K562 (cell line): ENCODE measurements around the gene PTPRF. TPM values are rescaled to one million over a fixed set of nuclear protein-coding genes. Genes with fewer than 3 reads are reported as not detected.

ENCODE experiments used
- BRD4 ChIP-seq: fragments of 200-600 bp; sonication (generic); IDR thresholded peaks from 2 replicates; pipeline ENCODE4 v1.6.1; 2017; ENCODE audit warnings: inconsistent platforms
- BRD9 ChIP-seq: fragments of 450-650 bp; IDR thresholded peaks from 2 replicates; pipeline ENCODE4 v1.6.1; 2018; ENCODE audit warnings: low read depth; ENCODE audit not compliant: partially characterized antibody
- CAMTA2 ChIP-seq: fragments of 250-450 bp; sonication (Bioruptor Pico); conservative IDR thresholded peaks from 2 replicates; pipeline ENCODE4 v1.5.1; 2022
- CBX3 ChIP-seq, 2 experiments: IDR thresholded peaks; 1 replicate in 1 of 2; 2 replicates in 1 of 2; pipeline ENCODE4 v1.6.1; 2012; ENCODE audit warnings: inconsistent platforms in 2 of 2, low read length in 2 of 2, borderline replicate concordance in 1 of 2, control low read depth in 1 of 2
- CTBP1 ChIP-seq: fragments of 450-650 bp; IDR thresholded peaks from 2 replicates; pipeline ENCODE4 v1.6.1; 2016; ENCODE audit warnings: borderline replicate concordance
- GTF2E2 ChIP-seq: fragments of 200-800 bp; sonication (Bioruptor generic); IDR thresholded peaks from 2 replicates; pipeline ENCODE4 v1.6.1; 2016; ENCODE audit warnings: missing genetic modification characterization, missing compliant biosample characterization
- HDAC2 ChIP-seq: fragments of 450-650 bp; IDR thresholded peaks from 2 replicates; pipeline ENCODE4 v1.6.1; 2016; ENCODE audit warnings: mild to moderate bottlenecking
- KAT7 ChIP-seq: sonication (generic); formaldehyde crosslinking; IDR thresholded peaks from 2 replicates; pipeline ENCODE4 v1.8.0; 2022; ENCODE audit warnings: missing genetic modification reagents, mild to moderate bottlenecking, borderline replicate concordance
- MTA1 ChIP-seq: fragments of 450-650 bp; IDR thresholded peaks from 2 replicates; pipeline ENCODE4 v1.6.1; 2017; ENCODE audit warnings: borderline replicate concordance
- NFE2L1 ChIP-seq: fragments of 450-650 bp; IDR thresholded peaks from 2 replicates; pipeline ENCODE4 v1.6.1; 2016; ENCODE audit warnings: missing genetic modification characterization, low read depth, mild to moderate bottlenecking, missing compliant biosample characterization, moderate library complexity, borderline replicate concordance
- NONO ChIP-seq, 2 experiments: fragments of 200-400 bp in 1 of 2; fragments of 450-650 bp in 1 of 2; formaldehyde crosslinking in 1 of 2; IDR thresholded peaks; 2 replicates each; pipeline ENCODE4 v1.6.1; 2017; ENCODE audit warnings: low read depth in 2 of 2, mild to moderate bottlenecking in 2 of 2, moderate library complexity in 2 of 2, low read length in 1 of 2
- POLR2AphosphoS2 ChIP-seq: IDR thresholded peaks from 2 replicates; pipeline ENCODE4 v1.6.1; 2012; ENCODE audit warnings: low read length, improper control_type of control experiment
- PRPF4 ChIP-seq: fragments of 200-400 bp; formaldehyde crosslinking; IDR thresholded peaks from one replicate; pipeline ENCODE4 v1.6.1; 2017; ENCODE audit warnings: low read length, low read depth, mild to moderate bottlenecking; ENCODE audit not compliant: insufficient read depth, poor library complexity, severe bottlenecking
- SIRT6 ChIP-seq: IDR thresholded peaks from one replicate; pipeline ENCODE4 v1.6.1; 2012; ENCODE audit warnings: low read depth, mild to moderate bottlenecking, control low read depth, inconsistent platforms, low read length, moderate library complexity
- SOX6 ChIP-seq: fragments of 450-650 bp; IDR thresholded peaks from 2 replicates; pipeline ENCODE4 v1.6.1; 2014; ENCODE audit warnings: mild to moderate bottlenecking
- ZBED1 ChIP-seq: IDR thresholded peaks from 2 replicates; pipeline ENCODE4 v1.6.1; 2014
- ZNF354B ChIP-seq: fragments of 250-450 bp; sonication (Bioruptor Pico); IDR thresholded peaks from 2 replicates; pipeline ENCODE4 v1.4.0; 2020
- ZNF707 ChIP-seq: fragments of 250-450 bp; sonication (Bioruptor Pico); conservative IDR thresholded peaks from 2 replicates; pipeline ENCODE4 v1.8.0; 2022; ENCODE audit warnings: inconsistent platforms, mild to moderate bottlenecking, moderate library complexity
- polyA plus RNA-seq, 8 experiments: library from polyadenylated mRNA; depleted of rRNA in 4 of 8; stranded (reverse) in 5 of 8; unstranded in 3 of 8; fragments of >200 nt; fragmentation: Nextera tagmentation in 2 of 8; fragmentation: Illumina TruSeq in 1 of 8; extraction: Ambion mirVana in 2 of 8; extraction: Trizol in 1 of 8; gene quantifications; 2 replicates each; pipeline versions ENCODE4 v1.2.1 to v1.2.3, GENCODE V29; 2011 to 2014; ENCODE audit warnings: inconsistent platforms in 1 of 8, missing spikeins in 1 of 8
- total RNA-seq, 7 experiments: library from RNA; depleted of rRNA in 6 of 7; stranded (reverse); fragments of >200 nt in 6 of 7; fragmentation: Illumina TruSeq in 2 of 7; extraction: Trizol in 2 of 7; gene quantifications; 2 replicates each; pipeline versions ENCODE4 v1.2.1 to v1.2.3, GENCODE V29; 2011 to 2021; ENCODE audit warnings: low replicate concordance in 1 of 7
- TF ChIP-seq, protein P1 (sequence below): fragments of 450-650 bp; IDR thresholded peaks from 2 replicates; pipeline ENCODE4 v1.6.1; 2016; ENCODE audit warnings: antibody characterized with exemption
- TF ChIP-seq, protein P2 (sequence below): IDR thresholded peaks from 2 replicates; pipeline ENCODE4 v1.6.1; 2011; ENCODE audit warnings: borderline replicate concordance, low read depth, mild to moderate bottlenecking, moderate library complexity, low read length; ENCODE audit not compliant: insufficient read depth, poor library complexity, severe bottlenecking

PTPRF gene
- total and polyA plus RNA-seq, 9 of the 15 experiments (the other 6 are each of a cell fraction or from before 2014, with no cell fraction given): 0.13 to 4.3 (median 1.1) TPM

DNA sequence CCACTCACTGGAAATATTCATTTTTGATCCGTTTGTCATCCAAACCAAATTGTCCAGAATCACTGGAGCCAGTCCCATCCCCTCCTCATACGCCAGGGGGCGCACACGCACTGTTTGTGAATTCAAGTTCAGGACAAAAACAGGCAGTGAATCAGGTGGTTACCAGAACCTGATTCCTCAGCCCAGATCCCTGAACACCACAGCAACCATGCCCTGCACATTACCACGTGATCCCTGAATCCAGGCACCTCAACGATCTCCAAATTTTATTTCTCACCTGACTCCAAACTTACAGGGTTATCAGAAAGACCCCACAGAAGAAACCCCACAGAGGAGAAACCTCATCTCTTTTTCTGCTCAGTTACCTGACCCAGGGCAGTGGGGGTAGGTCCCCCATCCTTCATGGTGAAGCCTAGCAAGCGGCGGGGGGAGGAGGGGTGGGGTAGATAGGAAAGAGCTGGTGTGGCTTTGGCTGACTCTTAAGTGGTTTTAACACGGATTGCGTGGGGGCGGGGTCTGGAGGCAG is 1.4 kb upstream of the PTPRF start (continued):
- TF ChIP-seq NFE2L1 (tag) (no peak), ZBED1 (no peak), ZNF354B (CRISPR knock-in tag) (no peak), SIRT6 (no peak), ZNF707 (no peak), BRD4 (no peak), GTF2E2 (tag) (no peak), BRD9 (peak; percentile 50), CTBP1 (no peak; the same call in 1 of the 2 replicates), SOX6 (no peak; the same call in 1 of the 2 replicates), MTA1 (no peak), PRPF4 (no peak), CAMTA2 (no peak), NONO (IDR thresholded peaks at IDR 0.05; ENCODE audit: low read depth in 2 of 2, low read length in 1 of 2) (no peak), KAT7 (CRISPR knock-in tag) (0 out of 2 replicates have a peak, but pooled peaks have one; percentile 39), POLR2AphosphoS2 (no peak), CBX3 (IDR thresholded peaks at IDR 0.05; ENCODE audit: borderline replicate concordance in 1 of 2, low read length in 2 of 2) (peak in 1 of 2 experiments; percentile 10; a peak in 1 of 3 replicates), HDAC2 (no peak)
- TF ChIP-seq, protein P1, sequence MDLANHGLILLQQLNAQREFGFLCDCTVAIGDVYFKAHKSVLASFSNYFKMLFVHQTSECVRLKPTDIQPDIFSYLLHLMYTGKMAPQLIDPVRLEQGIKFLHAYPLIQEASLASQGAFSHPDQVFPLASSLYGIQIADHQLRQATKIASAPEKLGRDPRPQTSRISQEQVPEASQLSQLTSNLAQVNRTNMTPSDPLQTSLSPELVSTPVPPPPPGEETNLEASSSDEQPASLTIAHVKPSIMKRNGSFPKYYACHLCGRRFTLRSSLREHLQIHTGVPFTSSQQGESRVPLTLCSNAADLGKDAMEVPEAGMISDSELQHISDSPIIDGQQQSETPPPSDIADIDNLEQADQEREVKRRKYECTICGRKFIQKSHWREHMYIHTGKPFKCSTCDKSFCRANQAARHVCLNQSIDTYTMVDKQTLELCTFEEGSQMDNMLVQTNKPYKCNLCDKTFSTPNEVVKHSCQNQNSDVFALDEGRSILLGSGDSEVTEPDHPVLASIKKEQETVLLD: no peak
- TF ChIP-seq, protein P2, sequence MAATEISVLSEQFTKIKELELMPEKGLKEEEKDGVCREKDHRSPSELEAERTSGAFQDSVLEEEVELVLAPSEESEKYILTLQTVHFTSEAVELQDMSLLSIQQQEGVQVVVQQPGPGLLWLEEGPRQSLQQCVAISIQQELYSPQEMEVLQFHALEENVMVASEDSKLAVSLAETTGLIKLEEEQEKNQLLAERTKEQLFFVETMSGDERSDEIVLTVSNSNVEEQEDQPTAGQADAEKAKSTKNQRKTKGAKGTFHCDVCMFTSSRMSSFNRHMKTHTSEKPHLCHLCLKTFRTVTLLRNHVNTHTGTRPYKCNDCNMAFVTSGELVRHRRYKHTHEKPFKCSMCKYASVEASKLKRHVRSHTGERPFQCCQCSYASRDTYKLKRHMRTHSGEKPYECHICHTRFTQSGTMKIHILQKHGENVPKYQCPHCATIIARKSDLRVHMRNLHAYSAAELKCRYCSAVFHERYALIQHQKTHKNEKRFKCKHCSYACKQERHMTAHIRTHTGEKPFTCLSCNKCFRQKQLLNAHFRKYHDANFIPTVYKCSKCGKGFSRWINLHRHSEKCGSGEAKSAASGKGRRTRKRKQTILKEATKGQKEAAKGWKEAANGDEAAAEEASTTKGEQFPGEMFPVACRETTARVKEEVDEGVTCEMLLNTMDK: peak; percentile 28
